NCI-H2107 (cell line): ENCODE data around the gene RIPK1.
"Not testable (repeated sequence)": the region's sequence is repeated elsewhere in the genome, so short reads cannot be mapped to it uniquely, and the experiment has no call there.

ENCODE experiments used
- DNase-seq: peaks from one replicate; lab custom pipeline; 2025; lab: John Stamatoyannopoulos, UW

The RIPK1 gene

DNA sequence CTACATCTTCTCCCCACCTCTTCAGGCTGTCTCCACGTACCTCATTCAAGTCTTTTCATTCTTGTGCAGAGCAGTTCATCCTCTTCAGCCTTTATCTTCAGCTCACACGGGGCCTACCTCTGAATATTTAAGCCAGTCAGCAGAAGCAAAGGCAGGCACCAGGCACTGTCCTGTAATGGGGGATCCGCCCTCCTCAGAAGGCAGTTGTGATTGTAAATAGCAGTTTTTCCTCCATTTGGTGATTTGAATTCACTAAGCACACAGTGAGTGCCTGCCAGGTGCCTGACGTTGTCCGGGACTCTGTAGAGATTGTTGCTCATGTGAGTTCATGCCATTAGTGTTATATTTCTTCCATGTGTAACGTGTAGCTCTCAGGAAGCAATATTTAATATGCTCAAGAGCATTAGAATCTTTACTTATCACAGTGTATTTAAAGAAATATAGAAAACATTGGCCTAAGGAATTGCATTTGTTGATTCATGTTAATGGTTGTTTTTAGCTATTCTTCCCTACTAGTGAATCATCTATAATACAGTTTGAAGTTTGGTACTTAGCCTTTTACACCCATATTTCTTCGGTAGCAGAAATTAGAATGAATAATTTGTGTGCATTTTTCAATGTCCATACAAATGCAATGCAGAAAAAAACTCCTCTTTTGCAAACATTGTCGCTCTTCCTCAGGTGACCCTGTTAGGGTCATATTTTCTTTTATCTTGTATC, 68.2 kb downstream of the RIPK1 start:
- DNase-seq = no peak

DNA sequence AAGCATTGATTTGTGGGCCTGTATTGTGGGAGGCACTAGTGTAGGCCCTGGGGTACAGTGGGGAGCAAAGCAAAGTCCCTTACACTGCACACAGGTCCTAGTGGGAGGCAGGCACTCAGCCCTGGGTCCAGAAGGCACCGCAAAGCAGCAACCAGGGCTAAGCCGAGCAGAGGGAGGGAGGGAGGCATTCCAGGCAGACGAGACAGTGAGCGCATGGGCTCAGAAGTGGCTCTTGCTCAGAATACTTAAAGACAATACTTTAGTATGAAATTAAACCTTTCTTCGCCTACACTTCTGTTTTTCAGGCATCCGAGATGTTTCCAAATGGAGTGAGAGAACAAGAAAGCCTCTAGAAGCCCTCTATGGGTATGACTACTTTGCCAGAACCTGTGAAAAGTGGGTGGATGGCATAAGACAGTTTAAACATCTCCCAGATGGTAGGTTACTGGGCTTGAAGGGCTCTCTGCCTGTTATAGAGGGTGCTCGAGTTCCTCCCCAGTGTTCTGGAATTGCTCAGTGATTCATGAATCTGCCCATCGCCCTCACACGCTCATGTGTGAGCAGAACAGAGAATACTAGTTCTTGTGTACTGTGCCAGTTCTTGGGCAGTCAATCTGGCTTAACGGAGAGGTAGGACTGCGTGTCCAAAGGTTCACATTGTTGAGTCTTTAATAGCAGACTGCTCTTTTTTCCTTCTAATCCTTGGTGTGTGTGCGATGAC, 68.9 kb downstream of the RIPK1 start:
- DNase-seq = no peak

DNA sequence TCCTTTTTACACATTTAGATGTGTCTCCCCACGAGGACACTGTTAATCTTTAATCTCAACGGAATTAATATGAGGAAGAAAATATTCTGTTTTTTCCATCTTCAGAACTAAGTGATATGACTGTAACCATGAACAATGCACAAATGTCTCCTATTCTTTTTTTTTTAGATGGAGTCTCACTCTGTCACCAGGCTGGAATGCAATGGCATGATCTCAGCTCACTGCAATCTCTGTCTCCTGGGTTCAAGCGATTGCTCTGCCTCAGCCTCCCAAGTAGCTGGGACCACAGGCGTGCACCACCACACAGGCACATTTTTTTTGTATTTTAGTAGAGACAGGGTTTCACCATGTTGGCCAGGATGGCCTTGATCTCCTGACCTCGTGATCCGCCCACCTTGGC, 69.6 kb downstream of the RIPK1 start:
- not testable (repeated sequence) for DNase-seq

DNA sequence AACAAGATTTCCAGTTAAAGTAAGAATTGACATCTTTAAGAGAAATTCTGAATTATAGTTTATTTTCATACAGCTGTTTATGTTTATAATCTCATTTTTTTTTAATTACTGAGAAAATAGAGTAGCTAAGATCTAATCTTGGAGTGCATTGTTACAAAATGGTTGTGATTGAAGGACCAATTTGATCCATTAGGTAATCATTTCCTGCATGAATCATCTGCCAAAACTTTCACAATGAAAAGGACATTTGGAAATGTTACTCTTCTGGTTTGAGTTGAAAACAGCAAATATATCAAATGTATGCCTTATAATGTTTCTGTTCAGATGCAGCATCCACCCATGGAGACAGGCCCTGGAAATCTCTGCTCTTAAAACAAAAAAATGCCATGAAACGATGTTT, 70.0 kb downstream of the RIPK1 start:
- no peak for DNase-seq

DNA sequence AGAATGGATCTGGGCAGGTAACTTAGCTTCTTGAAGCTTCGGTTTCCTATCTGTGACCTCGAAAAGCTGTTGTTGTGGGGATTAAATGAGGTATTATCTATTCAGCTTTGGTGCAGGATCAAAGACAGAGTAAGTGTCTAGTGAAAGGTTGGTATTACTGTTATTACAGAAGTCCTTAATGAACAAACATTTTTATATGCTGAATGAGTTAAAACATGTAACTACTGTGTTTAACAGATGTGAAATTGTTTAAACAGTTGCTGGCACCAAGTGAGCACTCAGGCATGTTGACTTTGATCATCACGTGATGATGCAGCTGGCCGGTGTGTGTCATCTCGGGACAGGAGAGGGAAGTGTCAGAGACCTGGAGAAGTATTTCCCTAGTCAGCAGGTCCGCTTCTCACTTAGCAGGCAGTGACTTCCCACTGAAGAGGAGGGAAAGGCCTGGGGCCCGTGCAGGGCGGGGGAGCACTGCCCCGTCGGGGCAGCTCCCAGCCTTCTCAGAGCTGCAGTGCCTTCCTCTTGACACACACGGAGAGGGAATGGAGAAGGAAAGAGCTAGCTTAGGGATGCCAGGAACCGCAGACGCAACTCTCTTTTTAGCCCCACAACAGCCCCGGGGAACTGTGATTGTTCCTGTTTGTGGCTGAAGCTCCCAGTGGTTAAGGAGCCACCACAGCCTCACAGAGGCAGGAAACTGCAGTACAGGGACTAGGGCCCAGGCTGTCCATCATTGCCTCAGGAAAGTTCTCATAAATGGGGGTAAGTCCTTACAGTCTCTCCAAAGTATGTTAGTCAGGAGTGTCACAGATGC, 71.0 kb downstream of the RIPK1 start:
- no peak for DNase-seq

DNA sequence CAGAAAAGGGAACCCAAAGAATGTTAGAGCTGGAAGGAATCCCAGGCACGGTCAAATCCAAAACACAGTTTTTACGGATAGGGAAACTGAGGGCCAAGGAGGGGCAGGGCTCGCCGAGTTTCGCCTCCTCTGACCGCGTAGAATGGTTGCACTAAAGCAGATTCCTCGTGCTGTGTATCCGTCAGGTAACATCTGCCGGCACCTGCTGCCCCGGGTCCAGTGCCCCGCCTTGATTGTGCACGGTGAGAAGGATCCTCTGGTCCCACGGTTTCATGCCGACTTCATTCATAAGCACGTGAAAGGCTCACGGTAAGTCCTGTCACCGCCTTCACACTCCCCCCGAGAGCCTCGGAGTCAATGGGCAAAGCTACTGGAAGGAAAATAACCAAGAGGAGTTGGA, 71.9 kb downstream of the RIPK1 start:
- DNase-seq = no peak

DNA sequence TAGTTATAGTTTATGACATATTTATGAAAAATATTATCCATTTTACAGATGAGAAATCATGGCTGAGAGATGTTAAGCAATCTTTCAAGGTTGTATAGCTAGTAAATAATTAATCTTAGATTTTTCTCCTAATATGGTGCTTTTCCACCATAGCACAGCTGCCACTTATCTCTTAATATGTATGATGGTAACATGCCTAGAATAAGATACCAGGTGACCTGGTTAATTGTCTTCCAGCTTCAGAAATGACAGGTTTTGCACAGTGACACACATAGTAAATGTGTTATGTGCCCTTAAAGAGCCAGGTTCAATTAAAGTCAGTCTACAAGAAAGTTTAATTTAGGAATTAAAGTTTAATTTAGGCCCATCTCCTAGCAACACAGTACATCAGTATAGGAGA, 74.2 kb downstream of the RIPK1 start:
- no peak for DNase-seq

DNA sequence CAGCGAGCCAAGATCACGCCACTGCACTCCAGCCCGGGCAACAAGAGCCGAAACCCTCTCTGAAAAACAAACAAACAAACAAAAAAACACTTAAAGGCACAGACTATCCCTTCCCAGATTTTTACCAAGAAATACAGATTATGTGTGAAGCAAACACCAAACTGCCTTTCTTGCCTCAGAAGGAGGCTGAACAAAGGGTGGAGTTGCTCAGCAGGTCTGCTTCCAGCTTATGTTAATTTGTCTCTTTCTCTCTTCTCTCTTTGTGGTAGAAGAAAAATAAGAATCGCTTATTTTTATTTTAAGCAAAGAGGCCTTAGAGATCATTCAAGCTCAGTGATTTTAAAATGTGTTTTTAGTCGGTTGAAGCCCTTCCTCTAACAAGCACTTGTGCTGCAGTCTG, 74.9 kb downstream of the RIPK1 start:
- no peak for DNase-seq

DNA sequence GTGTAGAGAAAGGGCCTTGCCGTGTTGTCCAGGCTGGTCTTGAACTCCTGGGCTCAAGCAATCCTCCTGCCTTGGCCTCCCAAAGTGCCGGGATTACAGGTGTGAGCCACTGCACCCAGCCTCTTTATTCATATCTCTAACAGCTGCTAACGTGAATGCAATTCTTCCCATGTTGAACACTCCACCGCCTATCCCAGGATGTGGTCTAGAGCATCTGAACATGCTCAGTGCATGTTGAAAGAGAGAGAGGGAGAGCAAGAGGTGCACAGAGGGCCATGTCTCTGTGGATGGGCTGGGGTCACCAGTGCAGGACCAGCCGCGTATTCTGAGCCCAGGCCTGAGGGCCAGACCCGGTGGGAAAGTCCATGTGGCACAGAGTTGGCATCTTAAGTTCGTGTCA, 76.3 kb downstream of the RIPK1 start:
- DNase-seq = no peak

DNA sequence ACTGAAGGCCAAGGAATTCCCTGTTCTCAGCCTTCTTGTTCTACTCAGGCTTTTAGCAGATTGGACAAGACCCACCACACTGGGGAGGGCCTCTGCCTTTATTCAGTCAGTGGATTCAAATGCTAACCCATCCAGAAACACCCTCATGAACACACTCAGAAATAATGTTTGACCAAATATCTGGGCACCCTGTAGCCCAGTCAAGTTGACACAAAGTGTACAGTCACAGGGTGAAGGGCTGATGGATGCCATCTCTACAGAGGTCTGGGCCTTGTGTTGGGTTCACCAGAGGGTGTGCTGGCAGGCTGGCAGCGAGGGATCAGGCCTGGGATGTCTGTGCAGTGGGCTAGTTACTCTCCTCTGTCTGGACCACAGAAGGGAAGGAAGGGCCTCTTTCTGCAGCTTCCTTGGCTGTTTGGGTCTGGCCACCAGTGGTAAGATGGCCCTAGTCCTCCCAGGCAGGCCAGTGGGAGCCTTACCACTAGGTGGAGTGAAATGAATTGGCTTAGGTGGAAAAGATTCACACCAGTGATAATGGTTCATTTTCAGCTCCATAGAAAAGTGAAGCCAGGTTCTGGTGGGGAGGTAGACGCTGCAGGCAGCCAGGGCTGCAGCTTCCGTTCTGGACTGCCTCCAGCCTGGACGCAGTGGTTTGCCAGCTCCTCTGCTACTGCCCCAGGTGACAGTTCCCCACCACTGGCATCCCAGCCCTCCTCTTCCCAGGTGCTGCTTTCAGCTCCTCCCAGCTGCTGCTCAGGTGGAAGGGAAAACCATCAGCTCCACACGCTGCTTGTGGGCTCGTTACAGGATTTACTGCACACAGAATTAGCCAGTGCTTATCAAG, 79.8 kb downstream of the RIPK1 start:
- no peak for DNase-seq

DNA sequence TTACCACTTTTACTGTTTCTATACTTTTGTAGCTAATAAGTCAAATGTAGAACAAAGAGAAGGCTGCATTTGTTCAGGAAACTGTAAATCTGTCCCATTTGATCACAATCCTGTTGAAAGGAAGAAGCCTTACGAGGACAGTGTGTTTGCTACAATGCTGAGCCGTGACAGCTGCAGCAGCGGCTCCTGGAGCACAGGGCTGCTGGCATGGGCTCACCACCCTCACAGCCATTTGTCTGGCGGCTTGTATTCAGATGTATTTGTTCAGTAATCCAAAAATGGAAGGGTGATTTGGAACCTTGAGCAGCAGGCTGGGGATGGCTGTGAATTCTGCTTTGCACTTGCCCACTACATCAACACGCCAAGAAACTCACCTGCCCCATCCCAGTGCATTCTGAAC, 83.4 kb downstream of the RIPK1 start:
- DNase-seq = no peak

DNA sequence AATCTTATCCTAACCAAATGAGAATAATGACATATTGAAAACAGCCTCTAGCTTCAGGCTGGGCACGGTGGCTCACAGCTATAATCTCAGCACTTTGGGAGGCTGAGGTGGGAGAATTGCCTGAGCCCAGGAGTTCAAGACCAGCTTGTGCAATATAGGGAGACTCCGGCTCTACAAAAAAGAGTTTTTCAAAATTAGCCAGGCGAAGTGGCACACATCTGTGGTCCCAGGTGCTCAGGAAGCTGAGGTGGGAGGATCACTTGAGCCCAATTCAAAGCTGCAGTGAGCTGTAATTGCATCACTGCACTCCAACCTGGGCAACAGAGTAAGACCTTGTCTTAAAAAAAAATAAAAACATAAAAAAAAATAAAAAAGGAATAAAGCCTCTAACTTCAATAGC, 84.4 kb downstream of the RIPK1 start:
- no peak for DNase-seq

DNA sequence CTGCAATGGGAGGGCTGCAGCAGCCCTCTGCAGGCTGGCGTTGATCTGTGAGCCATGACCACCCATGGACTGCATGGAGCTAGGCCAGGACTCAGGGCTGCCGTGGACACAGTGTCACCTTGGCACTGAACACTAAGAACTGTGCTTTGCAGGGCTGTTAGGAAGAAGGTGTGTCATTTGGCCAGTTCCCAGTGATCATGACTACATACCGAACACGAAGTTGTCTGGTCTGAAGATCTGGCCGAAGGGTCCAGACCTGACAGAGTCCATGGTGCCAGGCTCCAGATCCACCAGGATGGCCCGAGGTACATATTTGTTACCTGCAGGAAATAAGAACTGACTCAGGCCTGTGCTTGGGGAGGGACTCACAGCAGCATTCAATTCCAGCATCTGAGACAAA, 87.1 kb downstream of the RIPK1 start:
- not testable (repeated sequence) for DNase-seq

DNA sequence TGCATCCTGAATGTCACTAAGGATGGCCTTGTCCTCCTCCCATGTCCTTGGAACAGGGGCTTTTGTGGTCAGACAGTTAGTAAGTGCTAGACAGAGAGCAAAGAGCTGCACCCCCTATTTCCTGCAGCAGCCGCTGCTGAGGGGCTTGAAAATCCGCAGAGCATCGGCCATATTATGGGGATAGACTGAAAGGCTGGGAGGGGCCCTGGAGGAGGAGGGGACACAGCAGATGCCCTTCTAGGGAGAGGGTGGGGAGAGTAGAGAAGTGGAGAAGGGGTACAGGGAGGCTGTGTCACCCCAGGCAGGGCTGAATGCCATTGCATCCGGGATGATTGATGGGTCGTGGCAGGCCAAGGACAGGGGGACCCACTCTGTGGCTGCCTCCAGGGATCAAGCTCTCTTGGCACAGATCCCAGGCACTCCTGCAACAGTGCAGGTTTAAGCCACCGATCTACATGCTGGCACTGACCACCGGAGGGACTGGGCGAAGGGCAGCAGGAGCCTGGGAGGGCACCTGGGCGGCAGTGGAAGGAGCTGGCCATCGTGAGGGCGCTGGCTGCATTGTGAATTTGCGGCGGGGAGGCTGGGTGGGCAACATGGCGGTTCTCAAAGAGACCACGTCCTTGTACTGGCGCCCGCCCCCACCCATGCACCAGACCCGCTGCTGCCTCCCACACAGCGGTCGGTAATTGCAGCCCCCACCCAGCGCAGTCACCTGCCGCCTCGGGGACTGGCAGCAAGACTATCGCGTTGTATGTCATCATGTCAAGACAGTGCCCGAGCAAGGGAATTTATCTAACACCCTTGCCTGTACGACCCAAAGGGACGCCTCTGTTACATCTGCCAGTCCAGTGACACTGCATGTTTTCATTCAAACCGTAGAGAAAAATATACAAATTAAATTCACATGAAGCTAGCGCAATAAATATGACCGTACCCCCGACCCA, 88.2 kb downstream of the RIPK1 start:
- DNase-seq = not testable (repeated sequence)

DNA sequence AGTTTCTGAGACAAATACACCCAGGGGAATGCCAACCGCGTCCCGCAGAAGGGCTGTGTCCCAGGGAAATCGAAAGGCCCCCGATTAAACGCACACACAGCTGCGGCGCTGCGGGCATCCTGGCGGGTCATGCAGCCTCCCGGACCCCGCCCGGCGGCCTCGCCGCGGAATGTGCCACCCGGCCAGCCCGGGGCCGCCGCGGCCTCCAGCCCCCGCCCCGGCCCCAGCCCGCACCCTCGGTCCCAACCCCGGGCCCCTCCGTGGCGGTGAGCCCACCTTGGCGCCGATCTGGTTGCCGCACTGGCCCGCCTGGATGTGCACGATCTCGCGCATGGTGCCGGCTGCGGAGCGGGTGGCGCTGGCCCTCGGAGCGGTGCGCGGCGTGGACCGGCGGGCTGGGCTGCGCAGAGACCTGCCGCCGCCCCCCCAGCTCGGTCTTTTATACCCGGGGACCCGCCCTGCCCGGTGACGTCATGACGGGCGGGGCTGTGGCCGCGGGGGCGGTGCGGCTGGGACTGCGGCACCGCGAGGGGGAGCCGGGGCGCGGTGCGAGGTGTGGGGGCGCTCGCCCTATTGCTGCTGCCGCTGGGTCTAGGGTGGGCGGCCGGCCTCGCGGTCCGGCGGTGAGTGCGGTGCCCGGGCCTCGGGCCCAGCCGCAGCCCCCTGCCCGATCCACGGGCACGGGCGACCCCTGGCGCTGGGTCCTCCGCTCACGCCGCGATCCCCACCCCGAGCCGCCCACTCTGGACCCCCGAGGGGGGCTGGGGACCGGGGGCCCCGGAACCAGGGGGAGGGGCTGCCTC, 89.0 kb downstream of the RIPK1 start, which contains the start of gene TUBB2A:
Gene TUBB2A, minus strand, starts transcription at position 414 of the 803 bp plus-strand sequence. Its CDS starts 81 bp downstream, at position 333.
- peak; percentile 41 for DNase-seq

DNA sequence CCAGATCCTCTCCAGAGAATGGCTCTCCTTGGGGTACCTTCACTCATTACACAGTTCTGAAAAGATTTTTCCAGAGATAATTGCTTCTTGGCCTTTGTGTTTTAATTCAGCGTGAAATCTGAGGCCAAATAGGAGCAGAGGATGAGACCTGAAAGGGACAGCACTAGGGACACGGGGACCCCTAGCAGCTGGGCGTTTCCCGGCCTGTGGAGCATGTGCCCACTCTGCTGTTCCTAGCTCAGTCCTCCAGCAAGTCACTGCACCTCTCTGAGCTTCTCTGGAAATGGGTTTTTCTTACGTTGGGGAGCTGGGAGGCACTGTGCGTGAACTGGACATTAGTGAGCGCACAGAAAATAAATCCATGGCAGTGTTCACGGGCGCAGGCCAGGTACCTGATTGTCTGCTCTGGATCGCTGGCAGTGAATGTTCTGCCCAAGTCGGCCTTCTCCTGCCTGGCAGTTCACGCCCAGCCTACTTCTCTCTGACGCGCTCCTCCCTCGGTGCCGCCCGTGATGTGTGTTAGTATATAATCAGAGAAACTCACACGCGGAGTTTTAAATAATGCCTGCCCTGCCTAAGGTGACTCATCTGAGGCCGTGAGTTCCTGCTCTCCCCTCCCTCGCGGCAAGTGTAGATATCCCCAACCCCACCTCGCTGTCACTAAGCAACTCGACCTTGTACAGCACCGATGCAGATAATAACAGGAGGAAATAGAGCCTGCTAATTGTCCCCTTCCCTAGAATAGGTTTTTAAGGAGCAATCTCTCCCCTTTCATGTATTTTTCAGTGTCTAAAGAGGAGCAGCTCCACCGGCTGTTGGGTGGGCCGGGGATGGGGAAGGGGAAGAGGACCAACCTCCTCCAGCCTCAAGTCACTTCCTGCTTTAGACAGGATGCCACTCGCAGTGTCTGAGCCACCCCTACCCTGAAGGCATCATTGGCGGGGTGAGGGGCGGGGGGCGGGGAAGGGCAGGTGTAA, 91.8 kb downstream of the RIPK1 start:
- no peak for DNase-seq

DNA sequence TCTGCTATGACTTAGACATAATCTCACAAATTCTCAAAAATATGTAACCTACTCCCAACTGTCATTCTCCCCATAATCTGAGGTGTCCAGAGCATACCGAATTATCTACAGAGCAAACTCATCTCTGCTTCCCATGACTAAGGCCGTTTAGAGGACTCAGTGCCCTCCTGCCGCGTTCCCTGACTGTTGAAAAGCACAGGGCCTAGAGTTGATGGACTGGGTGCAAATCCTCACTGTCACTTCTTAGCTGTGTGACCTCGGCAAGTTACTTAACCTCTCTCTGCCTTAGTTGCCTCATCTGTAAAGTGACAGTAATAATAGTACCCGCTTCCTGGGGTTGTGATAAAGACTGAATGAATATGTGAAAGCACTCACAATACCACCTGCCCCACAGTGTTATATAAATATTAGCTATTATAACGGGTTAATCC, 93.8 kb downstream of the RIPK1 start:
- no peak for DNase-seq

DNA sequence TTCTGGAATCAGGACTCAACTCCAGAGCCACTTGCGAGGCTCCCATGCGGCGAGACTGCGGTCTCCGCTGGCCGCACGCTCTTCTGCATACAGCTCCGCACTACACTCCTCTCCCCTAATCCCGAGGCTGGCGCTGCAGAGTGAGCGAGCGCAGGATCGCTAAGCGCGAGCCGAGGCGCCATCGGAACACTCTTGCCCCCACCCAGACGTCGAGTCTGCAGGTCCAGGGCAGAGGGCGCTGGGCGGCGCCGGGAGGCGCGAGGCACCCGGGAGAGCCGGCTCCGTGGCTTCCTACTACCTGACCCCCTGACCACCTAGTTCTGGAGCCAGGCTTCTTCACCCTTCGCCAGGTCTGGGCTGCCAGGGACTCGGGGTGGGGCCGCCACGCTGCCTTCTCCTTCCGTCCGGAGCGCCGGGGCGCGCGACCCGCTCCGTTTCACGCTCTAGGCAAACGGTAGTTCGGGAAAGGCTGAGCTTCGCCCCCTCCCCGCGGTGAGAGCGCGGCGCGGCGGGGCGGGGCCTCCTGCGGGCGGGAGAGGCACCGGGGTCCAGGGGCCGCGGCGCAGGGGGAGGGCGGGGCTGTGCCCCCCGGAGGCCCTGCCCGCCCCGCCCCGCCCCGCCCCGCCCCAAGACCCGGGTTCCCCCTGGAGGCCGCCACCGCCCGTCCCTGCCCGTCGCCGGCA, 94.4 kb downstream of the RIPK1 start:
- no peak for DNase-seq
